Heart left ventricle (tissue), 16 donors: ENCODE data around the gene PLAA. TPM values are rescaled to one million over a fixed set of nuclear protein-coding genes. Genes with fewer than 3 reads are reported as not detected.

Experiments
- ATAC-seq, 4 donors: fragments of 200-7000 bp; cut with Tn5 transposase; one replicate each; pipeline ENCODE4 v1.9.1; 2020 to 2022; ENCODE audit warnings: moderate library complexity in 4 of 4, mild to moderate bottlenecking in 3 of 4, moderate number of reproducible peaks in 1 of 4
- DNase-seq, 5 donors: peaks; one replicate each; pipeline ENCODE4 v3.0.0-alpha.2; 2020
- H3K27ac ChIP-seq, 12 donors: fragments of 200-600 bp; sonication (generic) in 4 of 12; one replicate each; pipeline versions ENCODE4 v1.5.0 to v1.8.0; 2016 to 2022; ENCODE audit warnings: mild to moderate bottlenecking in 2 of 12
- H3K27me3 ChIP-seq, 9 donors: fragments of 200-600 bp; sonication (generic) in 2 of 9; one replicate each; pipeline versions ENCODE4 v1.5.1 to v1.8.0; 2016 to 2022; ENCODE audit warnings: mild to moderate bottlenecking in 3 of 9
- H3K36me3 ChIP-seq, 9 donors: fragments of 200-600 bp; sonication (generic) in 2 of 9; one replicate each; pipeline versions ENCODE4 v1.5.0 to v1.8.0; 2018 to 2022; ENCODE audit warnings: mild to moderate bottlenecking in 2 of 9
- H3K4me1 ChIP-seq, 12 donors: fragments of 200-600 bp; sonication (generic) in 4 of 12; one replicate each; pipeline versions ENCODE4 v1.5.0 to v1.8.0; 2016 to 2022; ENCODE audit warnings: mild to moderate bottlenecking in 3 of 12
- H3K4me3 ChIP-seq, 12 donors: fragments of 200-600 bp; sonication (generic) in 4 of 12; one replicate each; pipeline versions ENCODE4 v1.5.0 to v1.8.0; 2017 to 2022; ENCODE audit warnings: mild to moderate bottlenecking in 9 of 12, moderate library complexity in 4 of 12
- H3K9me3 ChIP-seq, 12 donors: fragments of 200-600 bp; sonication (generic) in 4 of 12; one replicate each; pipeline versions ENCODE4 v1.5.0 to v1.8.0; 2016 to 2022; ENCODE audit warnings: mild to moderate bottlenecking in 1 of 12
- CTCF ChIP-seq, 12 donors: fragments of 200-600 bp; sonication (generic) in 4 of 12; IDR thresholded peaks; one replicate each; pipeline versions ENCODE4 v1.5.0 to v1.8.0; 2018 to 2022; ENCODE audit warnings: antibody characterized with exemption in 12 of 12, mild to moderate bottlenecking in 5 of 12
- POLR2A ChIP-seq, 2 donors: fragments of 450-650 bp; IDR thresholded peaks; one replicate each; pipeline ENCODE4 v1.6.1; 2017; ENCODE audit warnings: antibody characterized with exemption in 2 of 2, mild to moderate bottlenecking in 2 of 2, moderate library complexity in 2 of 2
- WGBS, 4 donors: extraction: QIAGEN DNeasy Blood & Tissue Kit in 2 of 4; methylation state at CpG; one replicate each; pipeline versions ENCODE4 v1.1.5 to v1.1.7; 2013 to 2018; 5-methylcytosine and 5-hydroxymethylcytosine counted together
- intact Hi-C, 10 donors: fragments of 100-400 bp; cut with DNase I; formaldehyde crosslinking; loops; one replicate each; pipeline versions ENCODE4 v1.11.1 to v1.14.2; 2022
- polyA plus RNA-seq, 2 donors: library from polyadenylated mRNA; stranded (reverse); fragments of 200-250 nt; gene quantifications; one replicate each; pipeline ENCODE4 v1.2.3, GENCODE V29; 2013
- total RNA-seq, 9 donors: library from RNA; depleted of rRNA in 2 of 9; stranded (reverse); fragments of >200 nt in 2 of 9; fragmentation: NEBNext Ultra II Directional in 3 of 9; extraction: Animal tissue kit (Norgen Biotek cat#: 25700) in 3 of 9; gene quantifications; one replicate each; pipeline versions ENCODE4 v1.1.0 to v1.2.4, GENCODE V29; 2016 to 2023
- donor health status: ischemic (EF 13 %, LVEDD 7.1; RV severe dilation, severe dysfunction).
- donor health status: healthy with polysubstance abuse.
- donor health status: DM: no; HTN: yes; CAD: no.
- donor health status: DM: no; HTN: no; CAD: no.
- donor health status: ischemic (EF 25% LVEDD 6.9; RV normal size, moderate dysfunction).
- donor health status: ischemic (EF 25% LVEDD 5.7; RV mildly dilated, moderate dysfunction).
- donor health status: healthy.
- donor health status: DM: yes; HTN: yes; CAD: no.
- donor health status: ischemic (EF 35%, LVEDD 5.7; RV mildly dilated, moderate dysfunction).
- donor health status: nonischemic (EF 11% LVEDD 7.7; RV severe dilation, severe dysfunction).
- donor health status: DM: yes; HTN: yes; CAD: no.
- donor health status: PGD.
- donor health status: ischemic (EF 29% LVEDD 5.4; RV normal size, mild dysfunction).
- donor health status: nonischemic (EF 23%, LVEDD 6.1; RV moderate dilation, normal function).

The PLAA gene
- total and polyA plus RNA-seq, 11 donors: 9.1 to 42.5 (median 32.4) TPM

- H3K4me1 ChIP-seq: peaks cover 5 to 38% (median 28%) of the 10 kb centered on the region in 12 donors
- H3K9me3 ChIP-seq: no peaks in the 10 kb centered on the region
- ATAC-seq: no peak
- H3K4me3 ChIP-seq: peak overlapping the region; percentile 81 to 99 (median 96)
- intact Hi-C loops: loop anchor here (1.0 to 5.0 kb wide), 5 partner anchors 9 to 55 kb away; partner anchors contain the start of genes CAAP1 (in 9 of the 10) and IFT74 (in 2 of the 10)
- H3K36me3 ChIP-seq: no peaks in the 10 kb centered on the region
- DNase-seq: no peak
- 1 to 2% (median 2%) methylated on average over 9 of the region's 9 CpGs for WGBS, 4 donors
- H3K27me3 ChIP-seq: no peaks in the 10 kb centered on the region
- no peak for TF ChIP-seq POLR2A (IDR thresholded peaks at IDR 0.05)
- no peak for TF ChIP-seq CTCF (IDR thresholded peaks at IDR 0.05)
- peak overlapping the region; percentile 92 to 99 (median 97) for H3K27ac ChIP-seq
Measured at GRCh38 chr9:26947736-26948135, 694 bp upstream of the PLAA start.

- peaks cover 5 to 43% (median 31%) of the 10 kb centered on the region in 12 donors for H3K4me1 ChIP-seq
Measured at GRCh38 chr9:26945591-26945990, 1.5 kb downstream of the PLAA start.

GRCh38 chr9:26940779-26941178 is 6.3 kb downstream of the PLAA start:
- Histone ChIP-seq H3K27me3 (no peaks in the 10 kb centered on the region), H3K36me3 (no peaks in the 10 kb centered on the region), H3K4me3 (no peak overlapping the region), H3K27ac (no peak overlapping the region), H3K4me1 (peaks cover 2 to 51% (median 24%) of the 10 kb centered on the region in 12 donors), H3K9me3 (peaks cover 0 to 20% (median 10%) of the 10 kb centered on the region in 12 donors)
- ATAC-seq (no peak), DNase-seq (no peak)
- no peak for TF ChIP-seq CTCF (IDR thresholded peaks at IDR 0.05)
- intact Hi-C loops: no loop called here
- 91 to 100% (median 96%) methylated on average over 1 of the region's 1 CpG for WGBS, 4 donors

More at GRCh38 chr9:26945591-26945990, 1.5 kb downstream of the PLAA start:
- intact Hi-C loops: loop anchor here in 4 of 10 donors (5.0 kb wide), 2 partner anchors 48 to 53 kb away; partner anchors contain the start of gene CAAP1 (in 3 of the 4)
- H3K9me3 ChIP-seq: no peaks in the 10 kb centered on the region
- WGBS, 4 donors: 22 to 36% (median 36%) methylated on average over 2 of the region's 2 CpGs
- peak overlapping the region in 1 of 12 donors; percentile 95 for H3K27ac ChIP-seq
- H3K4me3 ChIP-seq: peak overlapping the region in 9 of 12 donors; percentile 91 to 99 (median 96)
- ATAC-seq: no peak
- no peaks in the 10 kb centered on the region for H3K36me3 ChIP-seq
- no peak for DNase-seq
- TF ChIP-seq CTCF (IDR thresholded peaks at IDR 0.05): no peak
- no peaks in the 10 kb centered on the region for H3K27me3 ChIP-seq

GRCh38 chr9:26939955-26940711 is 6.9 kb downstream of the PLAA start:
- DNase-seq: no peak
- intact Hi-C loops: no loop called here
- Histone ChIP-seq H3K27ac (no peak overlapping the region), H3K4me3 (no peak overlapping the region), H3K9me3 (peaks cover 0 to 20% (median 10%) of the 10 kb centered on the region in 12 donors), H3K4me1 (peaks cover 0 to 44% (median 18%) of the 10 kb centered on the region in 12 donors), H3K36me3 (no peaks in the 10 kb centered on the region), H3K27me3 (no peaks in the 10 kb centered on the region)
- TF ChIP-seq CTCF (IDR thresholded peaks at IDR 0.05): no peak
- no peak for TF ChIP-seq POLR2A (IDR thresholded peaks at IDR 0.05)
- no peak for ATAC-seq
- WGBS, 4 donors: 79 to 86% (median 84%) methylated on average over 3 of the region's 3 CpGs
